GM06990 (cell line): ENCODE measurements around the gene BPIFB2.

Source experiments
- DNase-seq: peaks from one replicate; pipeline ENCODE4 v3.0.0-alpha.2; 2011; ENCODE audit not compliant: insufficient read length; ENCODE audit errors: extremely low read depth
- H3K27me3 ChIP-seq: replicated peaks from 2 replicates; pipeline ENCODE4 v1.6.0; 2011; ENCODE audit warnings: low read length; ENCODE audit not compliant: control insufficient read depth, insufficient read depth
- H3K36me3 ChIP-seq: 2 replicates; pipeline ENCODE4 v1.5.1; 2011; ENCODE audit warnings: low read length; ENCODE audit not compliant: control insufficient read depth, insufficient read depth
- H3K4me3 ChIP-seq: replicated peaks from 2 replicates; pipeline ENCODE4 v1.5.1; 2011; ENCODE audit warnings: low read depth, mild to moderate bottlenecking, control low read depth, low read length
- TF ChIP-seq, protein P1 (sequence below): IDR thresholded peaks from 2 replicates; pipeline ENCODE4 v1.5.1; 2011; ENCODE audit warnings: low read length, control low read depth, mild to moderate bottlenecking, inconsistent platforms; ENCODE audit not compliant: insufficient read depth, poor library complexity, severe bottlenecking

The BPIFB2 gene

DNA sequence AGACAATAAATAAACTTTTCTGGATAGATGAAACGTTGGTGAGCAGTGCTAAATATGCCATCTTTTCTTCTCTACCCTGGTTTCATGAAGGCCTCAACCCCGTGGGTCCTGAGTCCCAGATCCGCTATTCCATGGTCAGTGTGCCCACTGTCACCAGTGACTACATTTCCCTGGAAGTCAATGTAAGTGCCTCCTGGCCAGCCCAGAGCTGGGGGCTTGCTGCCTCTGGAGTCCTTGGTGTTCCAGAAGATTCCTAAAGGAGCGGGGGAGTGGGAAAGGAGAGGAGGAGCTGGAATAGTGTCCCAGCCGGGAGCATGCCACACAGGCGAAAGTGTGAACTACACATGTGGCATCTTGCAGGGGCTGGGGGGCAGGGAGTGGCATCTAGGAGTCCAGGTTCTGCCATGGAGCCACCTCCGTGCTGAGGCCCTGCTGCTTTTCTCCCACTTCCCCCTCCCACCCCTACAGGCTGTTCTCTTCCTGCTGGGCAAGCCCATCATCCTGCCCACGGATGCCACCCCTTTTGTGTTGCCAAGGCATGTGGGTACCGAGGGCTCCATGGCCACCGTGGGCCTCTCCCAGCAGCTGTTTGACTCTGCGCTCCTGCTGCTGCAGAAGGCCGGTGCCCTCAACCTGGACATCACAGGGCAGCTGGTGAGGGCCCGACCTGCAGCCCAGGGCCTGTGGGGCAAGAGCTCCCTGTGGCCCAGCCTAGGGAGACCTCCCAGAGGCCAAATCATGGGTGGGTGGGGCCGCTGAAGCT, 10.8 kb downstream of the BPIFB2 start:
- no peak overlapping the region for H3K4me3 ChIP-seq
- no peaks in the 10 kb centered on the region for H3K27me3 ChIP-seq
- TF ChIP-seq, protein P1, sequence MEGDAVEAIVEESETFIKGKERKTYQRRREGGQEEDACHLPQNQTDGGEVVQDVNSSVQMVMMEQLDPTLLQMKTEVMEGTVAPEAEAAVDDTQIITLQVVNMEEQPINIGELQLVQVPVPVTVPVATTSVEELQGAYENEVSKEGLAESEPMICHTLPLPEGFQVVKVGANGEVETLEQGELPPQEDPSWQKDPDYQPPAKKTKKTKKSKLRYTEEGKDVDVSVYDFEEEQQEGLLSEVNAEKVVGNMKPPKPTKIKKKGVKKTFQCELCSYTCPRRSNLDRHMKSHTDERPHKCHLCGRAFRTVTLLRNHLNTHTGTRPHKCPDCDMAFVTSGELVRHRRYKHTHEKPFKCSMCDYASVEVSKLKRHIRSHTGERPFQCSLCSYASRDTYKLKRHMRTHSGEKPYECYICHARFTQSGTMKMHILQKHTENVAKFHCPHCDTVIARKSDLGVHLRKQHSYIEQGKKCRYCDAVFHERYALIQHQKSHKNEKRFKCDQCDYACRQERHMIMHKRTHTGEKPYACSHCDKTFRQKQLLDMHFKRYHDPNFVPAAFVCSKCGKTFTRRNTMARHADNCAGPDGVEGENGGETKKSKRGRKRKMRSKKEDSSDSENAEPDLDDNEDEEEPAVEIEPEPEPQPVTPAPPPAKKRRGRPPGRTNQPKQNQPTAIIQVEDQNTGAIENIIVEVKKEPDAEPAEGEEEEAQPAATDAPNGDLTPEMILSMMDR: no peak
- DNase-seq: no peak
- H3K36me3 ChIP-seq: no peaks in the 10 kb centered on the region

DNA sequence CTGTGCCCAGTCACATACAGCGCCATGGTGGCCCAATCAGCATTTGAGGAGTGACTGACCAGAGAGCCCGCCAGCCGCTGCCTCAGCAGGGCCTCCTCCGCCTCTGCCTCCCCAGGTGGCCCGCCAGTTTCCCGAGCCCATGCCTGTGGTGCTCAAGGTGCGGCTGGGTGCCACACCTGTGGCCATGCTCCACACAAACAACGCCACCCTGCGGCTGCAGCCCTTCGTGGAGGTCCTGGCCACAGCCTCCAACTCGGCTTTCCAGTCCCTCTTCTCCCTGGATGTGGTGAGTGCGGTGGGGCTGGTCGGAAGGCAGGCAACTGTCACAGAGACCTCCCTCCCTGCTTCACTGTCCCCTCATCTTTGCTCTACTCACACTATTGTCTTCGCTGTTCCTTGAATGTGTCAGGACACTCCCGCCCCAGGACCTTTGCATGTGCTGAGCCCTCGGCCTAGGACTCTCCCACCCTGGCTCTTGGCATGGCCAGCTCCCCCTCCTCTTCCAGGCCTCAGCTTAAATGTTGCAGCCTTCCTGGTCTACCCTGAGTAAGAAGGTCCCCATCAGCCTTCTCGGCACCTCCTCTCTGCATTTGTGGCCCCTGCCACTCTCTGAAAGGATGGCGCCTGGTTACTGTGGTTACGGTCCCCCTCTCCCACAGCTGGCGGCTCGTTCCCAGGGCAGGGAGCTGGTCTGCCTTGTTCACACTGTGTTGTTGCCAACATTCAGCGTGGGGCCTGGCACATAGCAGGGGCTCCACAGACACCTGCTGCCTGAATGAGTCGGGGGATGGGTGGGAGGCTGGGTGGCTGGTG, 12.2 kb downstream of the BPIFB2 start:
- no peaks in the 10 kb centered on the region for H3K36me3 ChIP-seq
- TF ChIP-seq, protein P1: no peak
- H3K27me3 ChIP-seq: no peaks in the 10 kb centered on the region

DNA sequence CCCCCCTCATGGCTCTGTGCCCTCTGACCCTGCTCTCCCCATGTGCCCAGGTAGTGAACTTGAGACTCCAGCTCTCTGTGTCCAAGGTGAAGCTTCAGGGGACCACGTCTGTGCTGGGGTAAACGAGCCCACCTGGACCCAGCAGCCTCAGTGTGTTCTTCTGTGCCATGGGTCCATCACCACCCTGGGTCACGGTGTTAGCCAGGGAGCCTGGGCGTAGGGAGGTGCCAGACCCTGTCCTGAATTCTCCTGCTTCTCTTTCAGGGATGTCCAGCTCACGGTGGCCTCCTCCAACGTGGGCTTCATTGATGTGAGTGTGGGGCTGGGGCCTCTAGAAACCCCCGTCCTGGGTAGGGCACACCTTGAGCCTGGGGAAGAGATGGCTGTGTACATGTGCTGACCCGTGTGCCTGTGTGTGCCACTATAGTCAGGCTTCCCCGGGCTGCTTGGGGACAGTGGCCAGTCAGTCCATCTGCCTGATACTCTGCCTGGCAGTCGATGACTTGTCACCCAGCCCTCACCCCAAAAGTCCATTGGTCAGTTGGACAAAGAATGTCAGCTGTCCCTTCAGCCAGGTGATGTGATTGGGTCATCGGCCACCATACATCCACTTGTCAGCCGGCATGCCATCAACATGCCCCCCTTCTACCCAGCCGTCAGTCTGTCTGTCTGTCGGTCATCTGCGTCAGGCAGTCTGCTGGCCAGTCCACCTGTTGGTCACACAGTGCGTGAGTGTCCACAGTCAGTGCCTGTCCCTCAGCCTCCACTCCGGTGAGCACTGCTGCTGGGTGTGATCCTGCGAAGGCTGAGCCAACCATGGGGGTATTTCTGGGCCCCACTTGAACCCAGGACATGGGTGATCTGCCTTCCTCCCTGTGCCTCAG, 13.0 kb downstream of the BPIFB2 start:
- no peak overlapping the region for H3K4me3 ChIP-seq
- no peak for DNase-seq
- H3K27me3 ChIP-seq: no peaks in the 10 kb centered on the region
- no peaks in the 10 kb centered on the region for H3K36me3 ChIP-seq
- TF ChIP-seq, protein P1: no peak

More for the DNA sequence above, 12.2 kb downstream of the BPIFB2 start:
- H3K4me3 ChIP-seq: no peak overlapping the region
- DNase-seq: no peak

DNA sequence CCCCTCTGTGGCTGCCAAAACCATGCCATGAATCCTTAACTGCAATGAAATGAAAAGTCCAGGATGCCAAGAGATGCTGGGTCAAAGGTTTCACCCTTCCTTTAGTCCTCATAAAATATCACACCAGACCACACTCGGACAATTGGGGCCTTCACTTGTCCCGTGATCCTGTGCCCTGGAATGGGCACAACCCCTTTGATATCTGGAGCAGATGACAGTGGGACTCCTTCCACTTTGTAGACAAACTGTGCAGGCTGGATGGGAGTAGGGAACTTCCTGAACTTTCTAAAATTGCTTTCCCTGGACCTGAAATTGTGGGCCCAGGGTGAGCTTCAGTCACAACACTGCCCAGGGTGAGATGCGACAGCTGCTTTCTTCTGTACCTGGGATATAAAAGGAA, 14.4 kb downstream of the BPIFB2 start:
- DNase-seq: no peak
- TF ChIP-seq, protein P1: no peak

DNA sequence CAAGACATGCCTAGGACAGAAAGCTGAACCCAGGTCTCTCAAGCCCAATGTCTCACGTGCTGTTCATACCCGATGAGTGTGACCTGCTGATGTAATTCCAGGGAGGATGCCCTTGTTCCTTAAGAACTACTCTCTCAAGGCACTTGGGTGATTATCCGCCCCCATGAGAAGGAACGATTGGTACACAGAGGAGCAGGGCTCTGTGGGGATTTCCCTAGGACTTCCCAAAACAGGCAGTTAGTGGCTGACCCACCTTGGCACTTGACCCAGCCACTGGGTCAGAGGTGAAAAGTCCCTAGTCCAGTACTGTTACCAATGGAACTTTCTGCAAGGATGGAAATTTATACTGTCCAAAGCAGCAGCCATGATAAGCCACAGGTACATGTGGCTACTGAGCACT, 14.8 kb downstream of the BPIFB2 start:
- Histone ChIP-seq H3K4me3 (no peak overlapping the region), H3K36me3 (no peaks in the 10 kb centered on the region), H3K27me3 (no peaks in the 10 kb centered on the region)
- TF ChIP-seq, protein P1: no peak
- DNase-seq: no peak

More for the DNA sequence above, 14.4 kb downstream of the BPIFB2 start:
- Histone ChIP-seq H3K4me3 (no peak overlapping the region), H3K27me3 (no peaks in the 10 kb centered on the region), H3K36me3 (no peaks in the 10 kb centered on the region)
